ENCODE measurements around the gene NANOS3. TPM values are rescaled to one million over a fixed set of nuclear protein-coding genes. Genes with fewer than 3 reads are reported as not detected.

NANOS3 gene
- total RNA-seq, 3 donors from 2014 or later = 1.5 TPM; not detected in 2

- intact Hi-C loops (cut with DNase I, micrococcal nuclease) = loop anchor here (5.0 to 10.0 kb wide), 2 partner anchors 189 to 191 kb away; partner anchors contain the start of gene MISP3 (in 2 of the 2)
- ATAC-seq = no peak
- H3K36me3 ChIP-seq (ENCODE audit: low read depth) = no peaks in the 10 kb centered on the region
- TF ChIP-seq CTCF (IDR thresholded peaks at IDR 0.05) = no peak
- H3K4me1 ChIP-seq (ENCODE audit: low read depth) = peaks cover 65% of the 10 kb centered on the region
- no peak overlapping the region for H3K4me3 ChIP-seq
- H3K9me3 ChIP-seq = no peaks in the 10 kb centered on the region
- no peak for DNase-seq
Observed at GRCh38 chr19:13883516-13884064, 6.7 kb downstream of the NANOS3 start.

- DNase-seq (peak; percentile 76 to 86 (median 78)), ATAC-seq (peak; percentile 63)
- no peak overlapping the region for H3K4me3 ChIP-seq
Observed at GRCh38 chr19:13884726-13885591, 8.0 kb downstream of the NANOS3 start.

GRCh38 chr19:13885826-13886365, 9.0 kb downstream of the NANOS3 start:
- ATAC-seq (no peak), DNase-seq (peak in 1 of 3 donors; percentile 45)
- peaks cover 53% of the 10 kb centered on the region for H3K4me1 ChIP-seq (ENCODE audit: low read depth)
- H3K9me3 ChIP-seq = no peaks in the 10 kb centered on the region
- no peak for TF ChIP-seq CTCF (IDR thresholded peaks at IDR 0.05)
- no peak overlapping the region for H3K4me3 ChIP-seq
- intact Hi-C loops (cut with DNase I, micrococcal nuclease) = loop anchor here in 1 of 2 donors (10.0 kb wide), 1 partner anchor 189 kb away; the partner anchor contains the start of gene MISP3
- no peaks in the 10 kb centered on the region for H3K36me3 ChIP-seq (ENCODE audit: low read depth)

More at GRCh38 chr19:13884726-13885591, 8.0 kb downstream of the NANOS3 start:
- H3K4me1 ChIP-seq (ENCODE audit: low read depth) = peaks cover 62% of the 10 kb centered on the region
- TF ChIP-seq CTCF (IDR thresholded peaks at IDR 0.05) = no peak
- no peaks in the 10 kb centered on the region for H3K9me3 ChIP-seq
- H3K36me3 ChIP-seq (ENCODE audit: low read depth) = no peaks in the 10 kb centered on the region
- intact Hi-C loops (cut with DNase I, micrococcal nuclease) = loop anchor here (5.0 to 10.0 kb wide), 2 partner anchors 187 to 190 kb away; partner anchors contain the start of gene MISP3 (in 2 of the 2)

GRCh38 chr19:13887018-13887436, 10.1 kb downstream of the NANOS3 start:
- peak; percentile 66 for ATAC-seq
- DNase-seq = peak; percentile 65 to 87 (median 86)
- H3K4me1 ChIP-seq (ENCODE audit: low read depth) = peaks cover 43% of the 10 kb centered on the region

More at GRCh38 chr19:13887018-13887436, 10.1 kb downstream of the NANOS3 start:
- Histone ChIP-seq H3K4me3 (no peak overlapping the region), H3K9me3 (no peaks in the 10 kb centered on the region), H3K36me3 (ENCODE audit: low read depth) (no peaks in the 10 kb centered on the region)
- intact Hi-C loops (cut with DNase I, micrococcal nuclease) = loop anchor here in 1 of 2 donors (10.0 kb wide), 1 partner anchor 188 kb away; the partner anchor contains the start of gene MISP3
- no peak for TF ChIP-seq CTCF (IDR thresholded peaks at IDR 0.05)

Measured in mucosa of descending colon (tissue), 3 donors.